ENCODE results near the gene TUBD1. TPM values are rescaled to one million over a fixed set of nuclear protein-coding genes. Genes with fewer than 3 reads are reported as not detected.

The TUBD1 gene
- total RNA-seq = 7.5 and 9.4 TPM in 2 replicates

GRCh38 chr17:59892924-59893675, at the start of gene TUBD1, which contains the start of gene RPS6KB1:
Gene TUBD1 (minus strand): TSS chr17:59892943. CDS start chr17:59891002, 1,941 bp downstream.
Gene RPS6KB1 (plus strand): TSS chr17:59893121. CDS start chr17:59893185, 64 bp downstream.

Other genes starting within 250 kb of the TUBD1 start
- 24.3 and 25.8 TPM in 2 replicates for gene PTRH2, start 185.5 kb downstream of the TUBD1 start, total RNA-seq
- 85.3 and 139 TPM in 2 replicates for gene VMP1, start 185.3 kb downstream of the TUBD1 start, total RNA-seq
- gene RPS6KB1, start 178 bp upstream of the TUBD1 start, total RNA-seq = 12.3 and 16.4 TPM in 2 replicates
- 7.0 and 8.0 TPM in 2 replicates for gene RNFT1, start 71.8 kb upstream of the TUBD1 start, total RNA-seq
- 16.9 and 18.1 TPM in 2 replicates for gene HEATR6, start 186.0 kb upstream of the TUBD1 start, total RNA-seq